Right atrium auricular region (tissue), 2 donors: ENCODE data around the gene DNAAF5. TPM values are rescaled to one million over a fixed set of nuclear protein-coding genes. Genes with fewer than 3 reads are reported as not detected.
"Not testable (repeated sequence)": the region's sequence is repeated elsewhere in the genome, so short reads cannot be mapped to it uniquely, and the experiment has no call there.

ENCODE experiments used
- DNase-seq: peaks from one replicate; pipeline ENCODE4 v3.0.0-alpha.2; 2019; ENCODE audit warnings: low spot score
- H3K27ac ChIP-seq, 2 donors: fragments of 200-600 bp; sonication (generic); 1 replicate in 1 of 2; 2 replicates in 1 of 2; pipeline ENCODE4 v1.5.1; 2016 to 2019
- H3K27me3 ChIP-seq, 2 donors: fragments of 200-600 bp; sonication (generic); one replicate each; pipeline versions ENCODE4 v1.5.1 to v1.6.0; 2017 to 2019
- H3K36me3 ChIP-seq: fragments of 200-600 bp; sonication (generic); one replicate; pipeline ENCODE4 v1.5.1; 2016
- H3K4me1 ChIP-seq, 2 donors: fragments of 200-600 bp; sonication (generic); one replicate each; pipeline versions ENCODE4 v1.5.1 to v1.6.0; 2017 to 2019
- H3K4me3 ChIP-seq, 2 donors: fragments of 200-600 bp; sonication (generic); 1 replicate in 1 of 2; 2 replicates in 1 of 2; pipeline ENCODE4 v1.5.1; 2017 to 2019; ENCODE audit warnings: mild to moderate bottlenecking in 1 of 2, moderate library complexity in 1 of 2
- H3K9me3 ChIP-seq, 2 donors: fragments of 200-600 bp; sonication (generic); one replicate each; pipeline ENCODE4 v1.5.1; 2019
- total RNA-seq, 2 donors: library from RNA; depleted of rRNA; stranded (reverse); fragments of >200 nt; gene quantifications; one replicate each; pipeline ENCODE4 v1.1.0, GENCODE V29; 2016
- TF ChIP-seq, protein P1 (sequence below), 2 donors: fragments of 200-600 bp; sonication (generic); IDR thresholded peaks; one replicate each; pipeline ENCODE4 v1.5.1; 2019; ENCODE audit warnings: antibody characterized with exemption in 2 of 2

DNAAF5 gene
- total RNA-seq, 2 donors from 2014 or later, result 19.0 to 35.5 TPM

DNA sequence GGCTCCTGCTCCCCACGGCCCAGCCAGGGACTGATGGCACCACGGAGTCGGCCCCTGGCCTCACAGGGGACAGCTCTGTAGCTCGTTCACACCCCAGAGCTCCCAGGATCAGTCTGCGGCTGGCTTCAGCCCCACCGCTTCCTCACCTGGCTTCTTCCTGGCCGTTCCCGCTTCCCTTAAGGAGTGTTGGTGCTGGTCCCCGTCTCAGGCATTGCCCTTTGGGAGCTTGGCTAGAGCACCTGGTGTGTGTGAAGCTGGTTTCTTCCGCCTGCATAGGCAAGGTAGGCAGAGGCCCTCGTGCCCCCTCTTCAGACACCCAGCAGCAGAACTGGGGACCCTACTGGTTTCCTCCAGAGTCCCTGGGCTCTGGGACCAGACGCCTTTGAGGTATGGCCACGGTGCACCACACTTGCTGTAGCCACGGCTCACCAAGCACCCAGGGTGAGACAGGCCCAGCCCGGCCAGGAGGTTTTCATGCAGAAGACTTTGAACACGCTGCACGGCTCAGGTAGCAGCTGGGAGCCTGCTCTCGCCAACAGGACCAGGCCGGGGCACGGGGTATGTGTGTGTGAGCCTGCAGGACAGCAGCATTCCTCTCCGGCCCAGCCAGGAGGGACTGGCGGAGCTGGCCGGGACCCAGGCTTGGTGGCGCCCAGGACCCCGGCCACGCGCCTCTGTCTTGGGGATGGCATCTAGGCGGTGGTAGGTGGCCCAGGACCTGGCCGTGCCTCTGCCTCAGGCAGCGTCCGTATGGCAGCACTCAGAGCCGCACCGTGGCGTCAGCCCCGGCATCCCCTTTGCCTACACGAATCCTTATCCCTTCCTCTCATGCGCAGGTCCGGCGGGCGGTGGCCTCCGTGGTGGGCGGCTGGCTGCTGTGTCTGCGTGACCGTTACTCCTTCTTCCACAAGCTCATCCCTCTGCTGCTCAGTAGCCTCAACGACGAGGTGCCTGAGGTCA, 13.8 kb downstream of the DNAAF5 start:
- Histone ChIP-seq H3K27me3 (no peaks in the 10 kb centered on the region), H3K4me3 (no peak overlapping the region), H3K9me3 (no peaks in the 10 kb centered on the region), H3K36me3 (peaks cover 23% of the 10 kb centered on the region), H3K27ac (no peak overlapping the region), H3K4me1 (peaks cover 0 to 23% of the 10 kb centered on the region in 2 donors)
- TF ChIP-seq, protein P1, sequence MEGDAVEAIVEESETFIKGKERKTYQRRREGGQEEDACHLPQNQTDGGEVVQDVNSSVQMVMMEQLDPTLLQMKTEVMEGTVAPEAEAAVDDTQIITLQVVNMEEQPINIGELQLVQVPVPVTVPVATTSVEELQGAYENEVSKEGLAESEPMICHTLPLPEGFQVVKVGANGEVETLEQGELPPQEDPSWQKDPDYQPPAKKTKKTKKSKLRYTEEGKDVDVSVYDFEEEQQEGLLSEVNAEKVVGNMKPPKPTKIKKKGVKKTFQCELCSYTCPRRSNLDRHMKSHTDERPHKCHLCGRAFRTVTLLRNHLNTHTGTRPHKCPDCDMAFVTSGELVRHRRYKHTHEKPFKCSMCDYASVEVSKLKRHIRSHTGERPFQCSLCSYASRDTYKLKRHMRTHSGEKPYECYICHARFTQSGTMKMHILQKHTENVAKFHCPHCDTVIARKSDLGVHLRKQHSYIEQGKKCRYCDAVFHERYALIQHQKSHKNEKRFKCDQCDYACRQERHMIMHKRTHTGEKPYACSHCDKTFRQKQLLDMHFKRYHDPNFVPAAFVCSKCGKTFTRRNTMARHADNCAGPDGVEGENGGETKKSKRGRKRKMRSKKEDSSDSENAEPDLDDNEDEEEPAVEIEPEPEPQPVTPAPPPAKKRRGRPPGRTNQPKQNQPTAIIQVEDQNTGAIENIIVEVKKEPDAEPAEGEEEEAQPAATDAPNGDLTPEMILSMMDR (IDR thresholded peaks at IDR 0.05), result no peak
- DNase-seq, result no peak

DNA sequence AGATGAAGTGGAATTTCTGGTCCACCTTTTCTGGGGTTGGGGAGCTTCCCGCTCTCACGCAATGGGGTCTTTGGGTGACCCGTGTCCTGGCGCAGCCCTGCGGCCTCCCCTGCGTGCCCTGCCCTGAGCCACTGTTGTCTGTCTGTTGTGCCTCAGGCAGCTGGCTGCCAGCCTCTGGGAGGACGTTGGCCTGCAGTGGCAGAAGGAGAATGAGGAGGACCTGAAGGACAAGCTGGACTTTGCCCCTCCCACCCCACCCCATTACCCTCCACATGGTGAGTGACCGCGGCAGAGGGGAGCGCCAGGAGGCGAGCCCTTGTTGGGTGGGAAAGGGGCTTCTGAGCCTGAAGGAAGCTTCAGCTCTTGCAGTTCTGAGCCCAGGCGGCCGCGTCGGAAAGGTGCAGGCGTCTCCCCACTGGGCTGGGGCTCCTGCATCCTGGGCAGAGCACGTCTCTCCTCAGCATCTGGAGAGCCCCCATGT, 14.7 kb downstream of the DNAAF5 start:
- Histone ChIP-seq H3K27ac (no peak overlapping the region), H3K4me3 (no peak overlapping the region), H3K9me3 (no peaks in the 10 kb centered on the region), H3K4me1 (peaks cover 0 to 30% of the 10 kb centered on the region in 2 donors), H3K27me3 (no peaks in the 10 kb centered on the region), H3K36me3 (peaks cover 23% of the 10 kb centered on the region)
- TF ChIP-seq, protein P1 (IDR thresholded peaks at IDR 0.05), result no peak
- DNase-seq, result no peak

DNA sequence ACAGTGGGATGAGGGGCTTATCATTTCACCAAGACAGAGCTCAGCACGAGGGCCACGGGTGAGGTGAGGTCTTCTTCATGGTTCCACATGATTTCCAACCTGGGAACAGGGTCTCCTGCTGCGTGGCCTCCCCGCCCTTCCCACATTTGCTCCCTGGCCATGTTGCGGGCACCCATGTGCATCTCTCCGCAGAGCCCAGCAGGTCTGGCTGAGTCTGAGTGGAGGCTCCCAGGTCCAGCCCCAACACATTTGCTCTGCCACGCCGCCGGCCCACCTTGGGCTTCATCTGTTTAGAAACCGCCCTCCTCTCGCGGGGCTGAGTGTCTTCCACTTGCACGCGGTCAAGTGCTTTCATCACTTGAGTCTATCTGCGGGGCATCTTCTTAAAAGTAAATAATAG, 15.4 kb downstream of the DNAAF5 start:
- Histone ChIP-seq H3K27me3 (no peaks in the 10 kb centered on the region), H3K4me3 (no peak overlapping the region), H3K36me3 (peaks cover 23% of the 10 kb centered on the region), H3K27ac (no peak overlapping the region), H3K9me3 (no peaks in the 10 kb centered on the region), H3K4me1 (peaks cover 0 to 36% of the 10 kb centered on the region in 2 donors)
- DNase-seq, result no peak
- TF ChIP-seq, protein P1 (IDR thresholded peaks at IDR 0.05), result no peak

DNA sequence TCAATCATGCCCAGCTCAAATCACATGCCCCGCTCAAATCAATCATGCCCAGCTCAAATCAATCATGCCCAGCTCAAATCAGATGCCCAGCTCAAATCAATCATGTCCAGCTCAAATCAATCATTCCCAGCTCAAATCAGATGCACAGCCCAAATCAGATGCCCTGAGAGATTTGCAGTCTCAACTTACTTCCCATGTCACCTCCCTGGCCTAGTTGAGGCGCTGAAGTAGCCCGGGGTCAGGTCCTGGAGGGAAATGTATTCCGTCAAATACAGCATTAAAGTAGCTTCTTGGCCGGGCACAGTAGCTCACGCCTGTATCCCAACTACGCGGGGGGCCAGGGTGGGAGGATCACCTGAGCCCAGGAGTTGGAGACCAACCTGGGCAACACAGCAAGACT, 16.3 kb downstream of the DNAAF5 start:
- no peak overlapping the region for H3K27ac ChIP-seq
- no peaks in the 10 kb centered on the region for H3K27me3 ChIP-seq
- H3K36me3 ChIP-seq, result peaks cover 23% of the 10 kb centered on the region
- TF ChIP-seq, protein P1 (IDR thresholded peaks at IDR 0.05), result no peak
- DNase-seq, result no peak
- H3K9me3 ChIP-seq, result no peaks in the 10 kb centered on the region
- peaks cover 0 to 42% of the 10 kb centered on the region in 2 donors for H3K4me1 ChIP-seq
- H3K4me3 ChIP-seq, result no peak overlapping the region

DNA sequence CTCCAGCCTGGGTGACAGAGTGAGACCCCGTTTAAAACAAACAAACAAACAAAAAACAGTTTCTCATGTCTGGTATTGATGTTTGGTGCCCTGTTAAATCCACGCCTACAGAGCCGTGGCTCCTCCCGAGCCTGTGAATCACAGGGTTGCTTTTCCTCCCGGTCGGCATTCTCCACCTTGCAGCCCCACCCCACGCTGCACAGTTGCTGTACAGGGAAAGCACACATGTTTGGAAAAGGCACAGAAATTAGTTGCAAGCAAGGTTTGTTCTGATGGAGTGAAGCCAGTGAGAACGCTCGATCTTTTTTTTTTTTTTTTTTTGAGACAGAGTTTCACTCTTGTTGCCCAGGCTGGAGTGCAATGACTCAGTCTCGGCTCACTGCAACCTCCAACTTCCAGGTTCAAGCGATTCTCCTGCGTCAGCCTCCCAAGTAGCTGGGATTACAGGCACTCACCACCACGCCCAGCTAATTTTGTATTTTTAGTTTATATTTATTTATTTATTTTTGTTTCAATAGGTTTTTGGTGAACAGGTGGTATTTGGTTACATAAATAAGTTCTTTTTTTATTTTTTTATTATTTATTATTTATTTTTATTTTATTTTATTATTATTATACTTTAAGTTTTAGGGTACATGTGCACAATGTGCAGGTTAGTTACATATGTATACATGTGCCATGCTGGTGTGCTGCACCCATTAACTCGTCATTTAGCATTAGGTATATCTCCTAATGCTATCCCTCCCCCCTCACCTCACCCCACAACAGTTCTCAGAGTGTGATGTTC, 17.0 kb downstream of the DNAAF5 start:
- Histone ChIP-seq H3K36me3 (peaks cover 23% of the 10 kb centered on the region), H3K4me1 (peaks cover 0 to 40% of the 10 kb centered on the region in 2 donors)
- not testable (repeated sequence) for H3K4me3 ChIP-seq, H3K27ac ChIP-seq, DNase-seq, H3K27me3 ChIP-seq, H3K9me3 ChIP-seq

DNA sequence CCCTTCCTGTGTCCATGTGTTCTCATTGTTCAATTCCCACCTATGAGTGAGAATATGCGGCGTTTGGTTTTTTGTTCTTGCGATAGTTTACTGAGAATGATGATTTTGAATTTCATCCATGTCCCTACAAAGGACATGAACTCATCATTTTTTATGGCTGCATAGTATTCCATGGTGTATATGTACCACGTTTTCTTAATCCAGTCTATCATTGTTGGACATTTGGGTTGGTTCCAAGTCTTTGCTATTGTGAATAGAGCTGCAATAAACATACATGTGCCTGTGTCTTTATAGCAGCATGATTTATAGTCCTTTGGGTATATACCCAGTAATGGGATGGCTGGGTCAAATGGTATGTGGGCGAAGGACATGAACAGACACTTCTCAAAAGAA, 17.6 kb downstream of the DNAAF5 start:
- Histone ChIP-seq H3K4me1 (peaks cover 0 to 40% of the 10 kb centered on the region in 2 donors), H3K36me3 (peaks cover 23% of the 10 kb centered on the region)
- not testable (repeated sequence) for DNase-seq, H3K27me3 ChIP-seq, H3K9me3 ChIP-seq, H3K4me3 ChIP-seq, H3K27ac ChIP-seq
